ENCODE results near the gene MYG1.
A peak's percentile ranks its signal among the peaks of the same experiment; 100 is the strongest.
"Not testable (repeated sequence)": the region's sequence is repeated elsewhere in the genome, so short reads cannot be mapped to it uniquely, and the experiment has no call there.

The MYG1 gene

DNA sequence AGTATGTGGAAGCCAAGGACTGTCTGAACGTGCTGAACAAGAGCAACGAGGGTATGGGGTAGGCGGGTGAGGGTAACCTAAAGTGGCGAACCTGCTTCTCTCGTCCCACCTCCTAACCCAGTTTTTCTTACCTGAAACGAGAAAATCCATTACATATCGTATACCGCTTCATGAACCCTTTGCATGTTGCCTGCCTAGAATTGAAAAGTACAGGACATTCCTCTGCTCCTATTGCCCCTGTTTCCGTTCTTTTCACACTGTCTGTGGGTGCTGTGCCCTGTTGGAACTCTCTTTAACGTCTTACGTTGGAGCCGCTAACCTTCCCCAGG lies 3.6 kb upstream of the MYG1 start:
- DNase-seq (ENCODE audit: low read depth) = no peak
- peak overlapping the region; percentile 100 for H3K4me3 ChIP-seq (ENCODE audit: low read length)
- TF ChIP-seq, protein P1, sequence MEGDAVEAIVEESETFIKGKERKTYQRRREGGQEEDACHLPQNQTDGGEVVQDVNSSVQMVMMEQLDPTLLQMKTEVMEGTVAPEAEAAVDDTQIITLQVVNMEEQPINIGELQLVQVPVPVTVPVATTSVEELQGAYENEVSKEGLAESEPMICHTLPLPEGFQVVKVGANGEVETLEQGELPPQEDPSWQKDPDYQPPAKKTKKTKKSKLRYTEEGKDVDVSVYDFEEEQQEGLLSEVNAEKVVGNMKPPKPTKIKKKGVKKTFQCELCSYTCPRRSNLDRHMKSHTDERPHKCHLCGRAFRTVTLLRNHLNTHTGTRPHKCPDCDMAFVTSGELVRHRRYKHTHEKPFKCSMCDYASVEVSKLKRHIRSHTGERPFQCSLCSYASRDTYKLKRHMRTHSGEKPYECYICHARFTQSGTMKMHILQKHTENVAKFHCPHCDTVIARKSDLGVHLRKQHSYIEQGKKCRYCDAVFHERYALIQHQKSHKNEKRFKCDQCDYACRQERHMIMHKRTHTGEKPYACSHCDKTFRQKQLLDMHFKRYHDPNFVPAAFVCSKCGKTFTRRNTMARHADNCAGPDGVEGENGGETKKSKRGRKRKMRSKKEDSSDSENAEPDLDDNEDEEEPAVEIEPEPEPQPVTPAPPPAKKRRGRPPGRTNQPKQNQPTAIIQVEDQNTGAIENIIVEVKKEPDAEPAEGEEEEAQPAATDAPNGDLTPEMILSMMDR (IDR thresholded peaks at IDR 0.05; ENCODE audit: insufficient read depth, low read depth, low read length, missing control alignments) = no peak

DNA sequence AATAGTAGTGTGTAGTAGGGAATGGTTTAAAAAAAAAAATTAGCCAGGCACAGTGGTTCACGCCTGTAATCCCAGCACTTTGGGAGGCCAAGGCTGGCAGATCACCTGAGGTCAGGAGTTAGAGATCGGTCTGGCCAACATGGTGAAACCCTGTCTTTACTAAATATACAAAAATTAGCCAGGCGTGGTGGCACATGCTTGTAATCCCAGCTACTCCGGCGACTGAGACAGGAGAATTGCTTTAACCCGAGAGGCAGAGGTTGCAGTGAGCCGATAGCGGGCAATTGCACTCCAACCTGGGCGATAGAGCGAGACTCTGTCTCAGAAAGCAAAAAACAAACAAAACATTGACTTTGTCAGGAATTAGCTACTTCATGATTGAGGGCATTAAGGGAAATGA lies 2.4 kb upstream of the MYG1 start:
- not testable (repeated sequence) for H3K4me3 ChIP-seq (ENCODE audit: low read length); DNase-seq (ENCODE audit: low read depth)

DNA sequence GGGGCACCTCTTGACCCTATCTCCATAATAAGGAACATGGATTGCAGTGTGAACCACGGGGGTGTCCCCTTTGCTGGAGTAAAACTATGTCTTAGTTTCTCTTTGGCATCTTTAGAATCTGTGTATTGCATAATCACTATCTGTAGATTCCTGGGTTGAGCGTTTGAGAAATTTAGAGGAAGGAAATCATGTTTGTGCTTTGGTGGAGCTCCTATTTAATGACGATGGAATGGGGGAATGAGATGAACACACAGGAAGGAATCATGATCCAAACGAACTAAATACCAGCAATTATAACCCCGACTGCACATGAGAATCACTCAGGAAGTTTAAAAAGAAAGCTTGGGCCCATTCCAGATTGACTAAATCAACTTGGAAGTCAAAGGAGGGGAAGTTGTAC lies 1.3 kb upstream of the MYG1 start:
- TF ChIP-seq, protein P1 (IDR thresholded peaks at IDR 0.05; ENCODE audit: insufficient read depth, low read depth, low read length, missing control alignments) = no peak
- DNase-seq (ENCODE audit: low read depth) = peak; percentile 21
- no peak overlapping the region for H3K4me3 ChIP-seq (ENCODE audit: low read length)

DNA sequence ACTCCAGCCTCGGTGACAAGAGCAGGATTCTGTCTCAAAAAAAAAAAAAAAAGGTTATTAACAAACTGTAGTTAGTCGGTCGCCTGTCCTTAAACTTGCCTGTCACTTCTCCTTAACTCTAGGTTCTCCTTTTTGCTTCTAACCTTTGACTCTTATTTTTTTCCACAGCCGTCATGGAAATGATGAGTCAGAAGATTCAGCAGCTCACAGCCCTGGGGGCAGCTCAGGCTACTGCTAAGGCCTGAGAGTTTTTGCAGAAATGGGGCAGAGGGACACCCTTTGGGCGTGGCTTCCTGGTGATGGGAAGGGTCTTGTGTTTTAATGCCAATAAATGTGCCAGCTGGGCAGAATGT lies 418 bp upstream of the MYG1 start:
- H3K4me3 ChIP-seq (ENCODE audit: low read length) = no peak overlapping the region

DNA sequence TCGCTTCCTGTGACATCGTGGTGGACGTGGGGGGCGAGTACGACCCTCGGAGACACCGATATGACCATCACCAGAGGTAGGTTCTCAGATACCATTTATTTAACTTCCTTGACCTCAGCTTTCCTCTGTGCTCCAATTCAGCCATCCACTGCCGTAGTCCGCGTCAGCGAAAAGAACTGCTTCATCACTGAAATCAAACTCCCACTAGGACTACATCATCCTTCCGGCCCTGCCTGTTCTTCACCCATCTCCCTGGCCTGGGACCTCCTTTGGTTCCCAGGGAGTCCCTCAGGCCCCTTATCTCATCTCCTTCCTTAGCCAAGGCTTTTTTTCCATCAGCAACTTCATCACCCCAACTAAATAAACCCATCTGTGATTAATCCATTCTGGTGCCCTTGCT lies 692 bp downstream of the MYG1 start:
- peak; percentile 20 for DNase-seq (ENCODE audit: low read depth)
- TF ChIP-seq, protein P1 (IDR thresholded peaks at IDR 0.05; ENCODE audit: insufficient read depth, low read depth, low read length, missing control alignments) = no peak
- peak overlapping the region; percentile 95 for H3K4me3 ChIP-seq (ENCODE audit: low read length)

More for the DNA sequence above, 418 bp upstream of the MYG1 start:
- TF ChIP-seq, protein P1 (IDR thresholded peaks at IDR 0.05; ENCODE audit: insufficient read depth, low read depth, low read length, missing control alignments) = no peak
- DNase-seq (ENCODE audit: low read depth) = peak; percentile 81

DNA sequence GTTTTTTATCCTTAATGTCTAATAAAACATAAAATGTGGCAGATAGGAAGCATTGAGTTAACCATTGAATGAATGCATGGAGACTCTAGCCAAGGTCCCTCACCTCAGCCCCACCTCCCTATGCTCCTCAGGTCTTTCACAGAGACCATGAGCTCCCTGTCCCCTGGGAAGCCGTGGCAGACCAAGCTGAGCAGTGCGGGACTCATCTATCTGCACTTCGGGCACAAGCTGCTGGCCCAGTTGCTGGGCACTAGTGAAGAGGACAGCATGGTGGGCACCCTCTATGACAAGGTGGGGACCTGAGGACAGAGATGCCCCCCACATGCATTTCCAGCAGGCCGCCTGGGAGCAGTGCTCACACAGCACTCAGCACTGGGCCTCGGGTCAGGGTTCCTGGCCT lies 3.4 kb downstream of the MYG1 start:
- H3K4me3 ChIP-seq (ENCODE audit: low read length) = no peak overlapping the region
- TF ChIP-seq, protein P1 (IDR thresholded peaks at IDR 0.05; ENCODE audit: insufficient read depth, low read depth, low read length, missing control alignments) = no peak
- no peak for DNase-seq (ENCODE audit: low read depth)

DNA sequence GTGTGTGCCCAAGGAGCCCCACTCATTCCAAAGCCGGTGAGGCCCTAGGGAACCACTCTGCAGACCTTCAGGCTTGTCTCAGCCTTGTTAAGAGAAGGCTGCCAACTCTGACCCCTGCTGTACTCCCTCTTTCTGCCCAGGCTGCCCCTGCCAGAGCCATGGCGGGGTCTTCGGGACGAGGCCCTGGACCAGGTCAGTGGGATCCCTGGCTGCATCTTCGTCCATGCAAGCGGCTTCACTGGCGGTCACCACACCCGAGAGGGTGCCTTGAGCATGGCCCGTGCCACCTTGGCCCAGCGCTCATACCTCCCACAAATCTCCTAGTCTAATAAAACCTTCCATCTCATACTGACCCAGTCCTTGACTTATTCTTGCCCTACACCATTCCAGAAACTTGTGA lies 7.3 kb downstream of the MYG1 start:
- no peak overlapping the region for H3K4me3 ChIP-seq (ENCODE audit: low read length)
- TF ChIP-seq, protein P1 (IDR thresholded peaks at IDR 0.05; ENCODE audit: insufficient read depth, low read depth, low read length, missing control alignments) = no peak
- no peak for DNase-seq (ENCODE audit: low read depth)

DNA sequence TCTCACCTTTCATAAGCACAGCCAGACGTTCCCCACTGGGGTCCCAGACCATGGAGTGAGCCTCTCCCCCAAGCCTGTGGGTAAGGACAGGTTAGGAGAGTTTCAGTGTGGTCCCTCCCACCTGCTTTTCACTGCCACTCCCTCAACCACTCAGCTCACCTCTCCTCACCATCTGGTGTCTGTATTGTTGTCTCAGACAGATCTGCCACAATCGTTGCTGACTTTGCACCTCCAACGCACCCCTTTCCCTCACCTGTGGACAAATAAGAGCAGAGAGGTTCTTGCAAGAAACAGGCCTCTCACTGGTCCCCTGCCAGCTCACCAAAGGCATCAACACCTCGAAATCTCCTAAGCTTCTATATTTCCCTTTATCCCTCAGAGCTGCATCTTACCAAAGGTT lies 8.8 kb downstream of the MYG1 start:
- DNase-seq (ENCODE audit: low read depth) = no peak
- TF ChIP-seq, protein P1 (IDR thresholded peaks at IDR 0.05; ENCODE audit: insufficient read depth, low read depth, low read length, missing control alignments) = no peak
- no peak overlapping the region for H3K4me3 ChIP-seq (ENCODE audit: low read length)
